ENCODE results near the gene HSF5.

Gene HSF5

DNA sequence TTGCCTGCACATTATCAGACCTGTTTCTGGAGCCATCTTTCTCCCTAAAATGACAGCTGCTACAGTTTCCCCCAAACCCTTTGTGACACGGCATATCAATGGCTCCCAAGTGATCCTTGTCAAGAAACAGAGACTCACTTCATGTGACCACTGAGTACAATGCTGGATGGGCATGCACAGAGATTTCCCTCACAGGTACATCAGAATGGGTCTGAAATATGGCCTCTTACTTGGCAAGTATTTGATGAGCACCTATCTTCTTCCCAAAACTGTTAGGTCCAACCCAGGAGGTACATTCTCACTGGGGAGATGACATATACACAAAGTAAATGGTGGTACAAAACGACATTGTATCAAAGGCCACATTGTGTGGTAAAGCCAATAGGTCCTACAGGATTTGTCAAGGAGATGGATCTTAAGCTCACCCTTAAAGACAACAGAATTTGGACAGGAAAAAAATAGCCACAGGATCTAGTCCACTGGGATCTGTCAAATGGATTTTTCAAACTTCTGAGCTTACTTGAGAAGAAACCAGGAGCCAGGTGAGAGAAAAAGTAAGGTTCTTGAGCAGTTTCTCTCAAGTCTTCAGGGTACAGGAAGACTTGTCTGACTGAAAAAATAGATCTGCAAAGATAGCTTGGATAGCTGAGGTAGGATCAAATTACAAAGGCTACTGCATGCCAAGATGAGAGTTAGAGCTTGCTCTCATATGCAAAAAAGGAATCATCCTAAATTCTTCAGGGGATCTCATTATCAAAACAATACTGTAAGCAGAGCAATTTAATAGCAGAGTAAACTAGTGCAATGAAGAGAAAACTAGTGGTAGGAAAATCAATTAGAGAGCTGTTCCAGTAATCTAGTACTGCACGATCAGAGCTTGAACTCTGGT is 99.7 kb downstream of the HSF5 start:
- in situ Hi-C loops (cut with MboI; ENCODE audit: low sequenced_read_pairs) = no loop called here

DNA sequence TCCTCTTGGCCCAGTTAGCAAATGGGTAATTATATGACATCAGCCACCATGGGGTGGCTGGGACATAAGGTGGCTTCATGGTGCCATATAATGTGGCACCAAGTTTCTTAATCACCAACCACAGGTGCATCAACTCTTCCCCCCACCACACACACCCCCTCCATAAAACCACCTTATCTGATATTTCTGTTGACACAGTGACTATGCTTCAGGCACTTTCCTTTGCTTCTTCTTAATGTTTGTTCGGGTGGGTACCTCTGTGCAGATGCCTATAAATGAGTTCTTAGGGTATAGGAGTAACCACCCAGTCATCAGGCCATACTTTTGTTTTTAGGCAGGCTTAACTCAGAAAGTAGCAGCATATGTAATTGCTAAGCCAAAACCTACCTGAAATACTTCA is 100.4 kb downstream of the HSF5 start:
- in situ Hi-C loops (cut with MboI; ENCODE audit: low sequenced_read_pairs) = no loop called here

DNA sequence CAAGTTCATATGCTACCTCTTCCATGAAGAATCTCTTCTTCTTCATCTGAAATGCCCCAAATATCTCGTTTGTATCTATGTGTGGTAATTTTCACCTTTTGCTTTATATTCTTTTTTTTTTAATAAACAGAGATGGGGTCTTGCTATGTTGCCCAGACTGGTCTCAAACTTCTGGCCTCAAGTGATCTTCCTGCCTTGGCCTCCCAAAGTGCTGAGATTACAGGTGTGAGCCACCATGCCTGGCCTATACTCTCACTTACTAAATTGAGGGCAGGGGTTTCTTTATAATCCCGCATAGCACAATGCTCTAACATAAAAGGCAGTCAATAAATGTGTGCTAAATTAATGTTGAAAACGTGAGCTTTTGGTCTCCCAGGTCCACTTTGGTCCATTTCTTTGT is 101.5 kb downstream of the HSF5 start:
- in situ Hi-C loops (cut with MboI; ENCODE audit: low sequenced_read_pairs) = no loop called here

GRCh38 chr17:58385359-58385899 is 102.8 kb downstream of the HSF5 start:
- in situ Hi-C loops (cut with MboI; ENCODE audit: low sequenced_read_pairs) = no loop called here

- in situ Hi-C loops (cut with MboI; ENCODE audit: low sequenced_read_pairs) = no loop called here
Observed at GRCh38 chr17:58384897-58385296, 103.3 kb downstream of the HSF5 start.

DNA sequence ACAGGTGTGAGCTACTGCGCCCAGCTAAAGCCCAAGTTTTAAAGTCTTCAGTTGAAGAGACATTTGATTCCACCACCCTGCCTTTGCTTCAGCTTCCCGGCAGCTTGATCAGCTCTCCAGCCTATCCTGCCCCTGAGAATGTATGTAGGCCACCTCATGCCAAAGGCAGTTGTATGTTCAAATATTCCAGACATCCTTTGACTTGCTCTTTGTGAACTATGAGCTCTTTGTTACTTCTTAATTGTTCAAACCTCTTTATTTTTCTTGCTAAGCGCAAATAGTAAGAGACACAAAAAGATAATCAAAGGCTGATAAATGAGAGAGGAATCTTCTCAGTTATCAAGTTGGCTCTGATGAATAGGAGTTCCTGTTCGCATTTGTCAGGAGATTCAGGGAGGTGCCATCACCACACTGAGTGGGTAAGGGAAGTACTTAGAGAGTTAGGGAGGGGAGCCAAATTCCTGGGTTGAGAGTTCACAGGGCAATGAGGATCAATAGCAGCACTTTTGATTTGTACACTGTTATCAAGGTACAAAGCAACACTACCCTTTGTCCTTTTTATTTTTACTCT is 104.2 kb downstream of the HSF5 start:
- in situ Hi-C loops (cut with MboI; ENCODE audit: low sequenced_read_pairs) = no loop called here

GRCh38 chr17:58382872-58383242 is 105.4 kb downstream of the HSF5 start:
- in situ Hi-C loops (cut with MboI; ENCODE audit: low sequenced_read_pairs) = no loop called here

GRCh38 chr17:58382108-58382871 is 105.9 kb downstream of the HSF5 start:
- in situ Hi-C loops (cut with MboI; ENCODE audit: low sequenced_read_pairs) = no loop called here

DNA sequence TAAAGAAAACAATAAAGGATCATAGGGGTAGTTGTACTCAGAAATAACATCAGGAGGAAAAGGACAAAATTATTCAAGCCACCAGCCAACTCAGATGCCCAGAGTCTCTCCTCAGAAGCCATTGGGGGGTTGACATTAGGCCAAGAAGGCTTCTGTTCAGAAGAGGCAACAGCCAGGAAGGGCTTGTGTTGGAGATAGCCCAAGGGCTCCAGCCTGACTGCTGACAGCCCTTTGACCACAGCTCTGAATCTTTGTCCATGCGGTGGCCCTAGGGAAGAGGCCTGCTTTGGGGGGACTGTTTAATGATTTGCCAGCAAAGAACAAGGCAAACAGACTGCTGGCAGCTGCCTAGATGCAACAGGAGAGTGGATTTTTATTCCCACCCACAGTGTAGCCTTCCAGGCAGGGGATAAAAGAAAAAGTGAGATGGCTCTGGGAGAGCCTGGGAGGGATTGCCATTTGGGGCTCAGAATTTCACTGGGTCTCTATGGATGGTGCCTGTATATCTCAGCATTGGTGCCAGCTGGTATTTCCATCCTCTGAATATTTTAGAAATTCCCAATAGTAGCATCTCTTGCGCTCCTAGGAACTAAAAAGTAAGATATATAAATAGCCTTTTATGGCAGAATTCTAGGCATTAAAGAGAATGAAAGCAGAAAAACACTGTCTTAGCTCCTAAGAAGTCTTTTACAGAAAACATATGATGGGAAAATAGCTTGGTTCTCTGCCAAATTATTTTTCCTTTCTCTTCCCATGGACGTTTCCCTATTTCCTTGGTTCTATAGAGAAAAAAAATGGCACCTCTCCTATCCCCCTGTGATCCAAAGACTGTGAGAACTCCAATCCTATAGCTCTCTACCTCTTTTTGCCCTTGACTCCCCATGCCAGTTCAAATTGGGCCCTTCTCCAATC is 106.8 kb downstream of the HSF5 start:
- in situ Hi-C loops (cut with MboI; ENCODE audit: low sequenced_read_pairs) = no loop called here

GRCh38 chr17:58380207-58381123 is 107.7 kb downstream of the HSF5 start:
- in situ Hi-C loops (cut with MboI; ENCODE audit: low sequenced_read_pairs) = no loop called here

- in situ Hi-C loops (cut with MboI; ENCODE audit: low sequenced_read_pairs) = no loop called here
Observed at GRCh38 chr17:58379511-58379824, 108.7 kb downstream of the HSF5 start.

DNA sequence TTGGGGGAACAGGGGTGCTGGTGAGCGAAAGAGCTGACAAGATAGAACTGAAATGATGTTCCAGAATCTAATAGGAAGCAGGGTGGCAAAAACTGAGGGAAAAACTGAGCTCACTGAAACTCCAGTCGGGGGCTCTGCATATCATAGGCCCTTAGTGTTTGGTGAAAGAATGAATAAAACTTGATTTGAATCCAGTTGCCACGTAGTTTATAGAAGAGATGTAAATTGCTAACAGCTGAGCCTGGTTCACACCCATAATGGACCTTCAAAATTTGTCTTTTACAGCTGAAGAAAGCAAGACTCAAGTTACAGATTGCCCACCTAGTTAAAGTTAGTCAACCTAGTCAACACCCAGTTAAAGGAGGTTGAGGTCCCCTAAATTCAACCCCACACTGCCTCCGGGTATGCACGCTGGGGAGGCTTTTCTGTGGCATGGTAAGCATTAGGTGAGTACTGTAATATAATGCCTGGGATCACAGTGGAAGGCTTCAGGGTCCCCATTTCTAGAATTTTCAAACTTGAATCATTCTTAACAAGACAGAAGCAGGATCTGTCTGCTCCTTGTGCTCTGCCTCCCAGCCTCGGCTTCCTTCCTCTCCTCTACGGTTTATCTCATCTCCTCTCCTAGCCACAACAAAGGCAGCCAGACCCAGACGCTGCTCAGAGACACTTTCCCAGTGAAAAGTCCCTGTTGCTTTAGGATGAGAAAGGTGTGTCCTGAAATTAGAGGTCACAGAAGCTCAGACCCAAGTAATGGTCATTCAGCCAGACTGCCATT is 109.3 kb downstream of the HSF5 start:
- in situ Hi-C loops (cut with MboI; ENCODE audit: low sequenced_read_pairs) = no loop called here

GRCh38 chr17:58377661-58378060 is 110.5 kb downstream of the HSF5 start:
- in situ Hi-C loops (cut with MboI; ENCODE audit: low sequenced_read_pairs) = no loop called here

- in situ Hi-C loops (cut with MboI; ENCODE audit: low sequenced_read_pairs) = no loop called here
Observed at GRCh38 chr17:58377093-58377601, 111.1 kb downstream of the HSF5 start.

DNA sequence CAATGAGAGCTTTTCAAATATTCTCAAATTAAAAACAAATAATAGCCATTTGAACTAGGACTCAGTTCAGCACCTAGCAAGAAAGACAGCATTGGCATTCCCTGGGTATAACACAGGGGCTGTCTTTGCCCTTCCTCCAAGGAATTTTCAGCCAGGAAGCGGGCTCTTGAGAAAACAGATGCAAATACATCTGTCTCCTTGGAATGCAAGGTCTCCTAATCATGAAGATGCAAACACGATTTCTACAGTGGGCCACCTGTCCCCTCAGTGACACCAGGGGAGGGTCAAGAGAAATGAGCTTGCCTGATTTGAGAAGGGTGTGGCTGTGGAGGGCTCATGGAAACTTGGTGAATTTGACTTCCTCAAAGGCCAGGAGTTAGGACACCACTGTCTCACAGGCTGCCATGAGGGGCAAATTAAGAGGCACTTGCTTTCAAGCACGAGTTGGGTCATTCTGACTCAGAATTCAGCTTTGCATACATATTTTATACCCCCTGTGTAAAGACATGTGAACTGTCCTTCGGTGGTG is 111.7 kb downstream of the HSF5 start:
- in situ Hi-C loops (cut with MboI; ENCODE audit: low sequenced_read_pairs) = no loop called here

- in situ Hi-C loops (cut with MboI; ENCODE audit: low sequenced_read_pairs) = no loop called here
Observed at GRCh38 chr17:58375811-58376210, 112.4 kb downstream of the HSF5 start.

DNA sequence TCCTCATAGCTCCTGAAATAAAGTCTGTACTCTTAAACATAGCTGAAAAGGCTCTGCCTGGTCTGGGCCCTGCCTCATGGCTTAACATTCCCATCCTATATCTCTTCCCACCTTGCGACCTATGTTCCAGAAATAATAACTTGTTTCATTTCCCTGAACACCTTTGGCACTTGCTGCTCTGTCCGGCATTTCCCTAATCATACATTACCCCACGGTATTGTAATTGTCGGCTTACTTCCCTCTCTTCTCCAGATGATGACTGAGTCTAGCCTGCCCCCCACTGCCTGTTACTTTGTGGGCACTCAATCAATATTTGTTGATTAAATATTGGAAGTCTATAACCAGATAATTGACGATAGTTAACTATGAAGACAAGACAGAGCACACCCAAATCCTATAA is 113.0 kb downstream of the HSF5 start:
- in situ Hi-C loops (cut with MboI; ENCODE audit: low sequenced_read_pairs) = no loop called here

DNA sequence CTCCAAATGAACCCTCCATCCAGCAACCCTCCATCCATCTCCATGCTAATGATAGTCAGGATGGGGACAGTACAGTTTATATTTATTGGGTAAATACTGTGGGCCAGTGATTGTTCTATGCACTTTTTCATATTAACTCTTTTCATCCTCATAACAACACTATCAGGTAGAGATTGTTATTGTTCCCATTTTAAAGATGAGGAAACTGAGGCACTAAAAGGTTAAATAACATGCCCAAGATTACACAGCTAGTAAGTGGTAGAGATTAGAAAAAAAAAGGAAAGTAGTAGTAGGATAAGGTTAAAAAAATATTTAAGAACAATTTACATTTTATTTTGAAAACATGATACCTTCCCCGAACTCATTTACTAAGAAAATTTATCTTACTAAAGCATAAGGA is 114.3 kb downstream of the HSF5 start:
- in situ Hi-C loops (cut with MboI; ENCODE audit: low sequenced_read_pairs) = no loop called here

All from hTERT RPE-1 (cell line).